Measurements from ENCODE around the gene SIK1. TPM values are rescaled to one million over a fixed set of nuclear protein-coding genes. Genes with fewer than 3 reads are reported as not detected.
"Not testable (repeated sequence)": the region's sequence is repeated elsewhere in the genome, so short reads cannot be mapped to it uniquely, and the experiment has no call there.

Gene SIK1
- polyA plus RNA-seq, 3 donors = 2.7 to 5.7 (median 4.6) TPM

- not testable (repeated sequence) for DNase-seq (ENCODE audit: extremely low read depth in 1 of 11, low read depth in 9 of 11, low spot score in 4 of 11)
These were observed 25.8 kb downstream of the SIK1 start for GRCh38 chr21:43401125-43401524.

GRCh38 chr21:43399595-43400015, 27.3 kb downstream of the SIK1 start:
- not testable (repeated sequence) for DNase-seq (ENCODE audit: extremely low read depth in 1 of 11, low read depth in 9 of 11, low spot score in 4 of 11)

- DNase-seq (ENCODE audit: extremely low read depth in 1 of 11, low read depth in 9 of 11, low spot score in 4 of 11) = not testable (repeated sequence)
These were observed 27.8 kb downstream of the SIK1 start for GRCh38 chr21:43399136-43399535.

- DNase-seq (ENCODE audit: extremely low read depth in 1 of 11, low read depth in 9 of 11, low spot score in 4 of 11) = not testable (repeated sequence)
These were observed 28.4 kb downstream of the SIK1 start for GRCh38 chr21:43398533-43398932.

GRCh38 chr21:43398000-43398399, 28.9 kb downstream of the SIK1 start:
- DNase-seq (ENCODE audit: extremely low read depth in 1 of 11, low read depth in 9 of 11, low spot score in 4 of 11) = not testable (repeated sequence)

GRCh38 chr21:43397439-43397808, 29.5 kb downstream of the SIK1 start:
- not testable (repeated sequence) for DNase-seq (ENCODE audit: extremely low read depth in 1 of 11, low read depth in 9 of 11, low spot score in 4 of 11)

GRCh38 chr21:43396788-43397438, 30.0 kb downstream of the SIK1 start:
- DNase-seq (ENCODE audit: extremely low read depth in 1 of 11, low read depth in 9 of 11, low spot score in 4 of 11) = not testable (repeated sequence)

- DNase-seq (ENCODE audit: extremely low read depth in 1 of 11, low read depth in 9 of 11, low spot score in 4 of 11) = not testable (repeated sequence)
These were observed 43.6 kb downstream of the SIK1 start for GRCh38 chr21:43383351-43383750.

- not testable (repeated sequence) for DNase-seq (ENCODE audit: extremely low read depth in 1 of 11, low read depth in 9 of 11, low spot score in 4 of 11)
These were observed 44.0 kb downstream of the SIK1 start for GRCh38 chr21:43382902-43383301.

GRCh38 chr21:43380852-43381533, 45.9 kb downstream of the SIK1 start:
- DNase-seq (ENCODE audit: extremely low read depth in 1 of 11, low read depth in 9 of 11, low spot score in 4 of 11) = not testable (repeated sequence)

GRCh38 chr21:43380337-43380736, 46.6 kb downstream of the SIK1 start:
- not testable (repeated sequence) for DNase-seq (ENCODE audit: extremely low read depth in 1 of 11, low read depth in 9 of 11, low spot score in 4 of 11)

GRCh38 chr21:43379626-43380122, 47.3 kb downstream of the SIK1 start:
- not testable (repeated sequence) for DNase-seq (ENCODE audit: extremely low read depth in 1 of 11, low read depth in 9 of 11, low spot score in 4 of 11)

GRCh38 chr21:43376478-43376882, 50.5 kb downstream of the SIK1 start:
- DNase-seq (ENCODE audit: extremely low read depth in 1 of 11, low read depth in 9 of 11, low spot score in 4 of 11) = no peak

GRCh38 chr21:43375837-43376477, 51.0 kb downstream of the SIK1 start:
- no peak for DNase-seq (ENCODE audit: extremely low read depth in 1 of 11, low read depth in 9 of 11, low spot score in 4 of 11)

- no peak for DNase-seq (ENCODE audit: extremely low read depth in 1 of 11, low read depth in 9 of 11, low spot score in 4 of 11)
These were observed 51.7 kb downstream of the SIK1 start for GRCh38 chr21:43375006-43375836.

- no peak for DNase-seq (ENCODE audit: extremely low read depth in 1 of 11, low read depth in 9 of 11, low spot score in 4 of 11)
These were observed 52.6 kb downstream of the SIK1 start for GRCh38 chr21:43374228-43374885.

GRCh38 chr21:43373362-43374227, 53.3 kb downstream of the SIK1 start:
- no peak for DNase-seq (ENCODE audit: extremely low read depth in 1 of 11, low read depth in 9 of 11, low spot score in 4 of 11)

All from renal cortex interstitium (tissue), 11 donors.